ENCODE data around the gene FER. TPM values are rescaled to one million over a fixed set of nuclear protein-coding genes. Genes with fewer than 3 reads are reported as not detected.

The FER gene
- total RNA-seq, 1 experiment from 2014 or later = 22.1 TPM

GRCh38 chr5:108917596-108917995, 169.9 kb downstream of the FER start:
- Histone ChIP-seq H3K4me3 (ENCODE audit: low read depth in 2 of 2, low read length in 2 of 2) (no peak overlapping the region), H3K36me3 (ENCODE audit: control insufficient read depth, insufficient read depth, low read length) (no peaks in the 10 kb centered on the region; the same call in 1 of the 2 replicates), H3K27me3 (ENCODE audit: control insufficient read depth, insufficient read depth, low read length) (no peaks in the 10 kb centered on the region), H3K9me3 (ENCODE audit: control insufficient read depth, insufficient read depth, low read depth, low read length) (no peaks in the 10 kb centered on the region), H3K27ac (ENCODE audit: low read length) (no peak overlapping the region), H3K4me1 (ENCODE audit: control insufficient read depth, insufficient read depth, low read length) (no peaks in the 10 kb centered on the region)
- DNase-seq (ENCODE audit: low read depth, low spot score) (no peak), ATAC-seq (no peak)
- POLR2A ChIA-PET = interaction anchor here (0.5 to 0.7 kb wide), 2 partner anchors 271 to 771 kb away, joined by 3 to 5 read pairs; no protein-coding TSS in a partner anchor
- TF ChIP-seq POLR2AphosphoS5 (IDR thresholded peaks at IDR 0.05; ENCODE audit: low read depth, low read length) (no peak), CTCF (IDR thresholded peaks at IDR 0.05) (no peak), SIN3A (IDR thresholded peaks at IDR 0.05; ENCODE audit: borderline replicate concordance, insufficient read depth, low read depth, low read length) (no peak), REST (IDR thresholded peaks at IDR 0.05; ENCODE audit: insufficient read depth in 1 of 2, low read depth in 2 of 2, low read length in 1 of 2) (no peak), TCF7L2 (IDR thresholded peaks at IDR 0.05; ENCODE audit: low read depth, low read length) (no peak)
- in situ Hi-C loops (cut with HindIII; ENCODE audit: low pct_unique_long_range_greater_than_20kb, low sequenced_read_pairs) = no loop called here
- CTCF ChIA-PET = no interaction called here
- BruUV-seq (replicated peaks) = no TSS peak
- intact Hi-C loops (cut with micrococcal nuclease; ENCODE audit: unreplicated experiment) = loop anchor here (10.0 kb wide), 1 partner anchor 233 kb away; no protein-coding TSS in a partner anchor

GRCh38 chr5:108919591-108920326, 172.1 kb downstream of the FER start:
- H3K27me3 ChIP-seq (ENCODE audit: control insufficient read depth, insufficient read depth, low read length) = no peaks in the 10 kb centered on the region
- BruUV-seq (replicated peaks) = no TSS peak
- in situ Hi-C loops (cut with HindIII; ENCODE audit: low pct_unique_long_range_greater_than_20kb, low sequenced_read_pairs) = no loop called here
- CTCF ChIA-PET = interaction anchor here (1.1 kb wide), 1 partner anchor 769 kb away, joined by 3 read pairs; no protein-coding TSS in a partner anchor
- H3K27ac ChIP-seq (ENCODE audit: low read length) = no peak overlapping the region
- POLR2A ChIA-PET = no interaction called here
- no peak overlapping the region for H3K4me3 ChIP-seq (ENCODE audit: low read depth in 2 of 2, low read length in 2 of 2)
- H3K4me1 ChIP-seq (ENCODE audit: control insufficient read depth, insufficient read depth, low read length) = no peaks in the 10 kb centered on the region
- DNase-seq (ENCODE audit: low read depth, low spot score) (no peak), ATAC-seq (no peak)
- H3K9me3 ChIP-seq (ENCODE audit: control insufficient read depth, insufficient read depth, low read depth, low read length) = no peaks in the 10 kb centered on the region
- TF ChIP-seq TCF7L2 (IDR thresholded peaks at IDR 0.05; ENCODE audit: low read depth, low read length) (no peak), SIN3A (IDR thresholded peaks at IDR 0.05; ENCODE audit: borderline replicate concordance, insufficient read depth, low read depth, low read length) (no peak), REST (IDR thresholded peaks at IDR 0.05; ENCODE audit: insufficient read depth in 1 of 2, low read depth in 2 of 2, low read length in 1 of 2) (no peak), CTCF (IDR thresholded peaks at IDR 0.05) (peak; percentile 22; the same call in 1 of the 2 replicates)
- intact Hi-C loops (cut with micrococcal nuclease; ENCODE audit: unreplicated experiment) = loop anchor here (10.0 kb wide), 1 partner anchor 235 kb away; no protein-coding TSS in a partner anchor
- peaks cover 4% of the 10 kb centered on the region for H3K36me3 ChIP-seq (ENCODE audit: control insufficient read depth, insufficient read depth, low read length)

Data from Panc1 (cell line).